GM21381 (cell line): ENCODE results near the gene TMEM72.
"Not testable (repeated sequence)": the region's sequence is repeated elsewhere in the genome, so short reads cannot be mapped to it uniquely, and the experiment has no call there.

Experiments used
- ATAC-seq: cut with Tn5 transposase; IDR thresholded peaks from one replicate; pipeline ENCODE4 v1.9.1; 2021; ENCODE audit warnings: mild to moderate bottlenecking, moderate library complexity; ENCODE audit not compliant: unreplicated experiment

TMEM72 gene

DNA sequence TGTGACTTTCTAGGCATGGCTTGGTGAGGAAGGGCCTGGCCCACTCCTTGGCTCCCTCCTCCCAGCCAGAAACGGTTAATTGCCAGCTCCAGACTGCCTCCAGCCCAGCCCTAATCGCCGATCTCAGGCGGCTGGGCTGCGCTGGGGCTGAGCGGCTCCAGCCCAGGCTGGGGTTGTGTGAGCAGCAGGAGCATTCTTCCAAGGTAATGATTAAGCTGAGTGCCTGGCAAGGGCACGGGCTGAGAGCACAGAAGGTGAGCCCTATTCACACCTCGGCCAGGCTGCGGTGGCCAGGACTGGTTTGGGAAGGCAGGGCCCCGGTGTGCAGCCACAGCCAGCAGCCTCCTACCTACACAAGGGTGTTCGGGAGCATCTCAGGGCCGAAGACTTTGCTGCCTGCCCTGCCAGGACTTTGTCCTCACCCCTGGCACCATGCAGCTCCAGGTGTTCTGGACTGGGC lies at the start of gene TMEM72:
Gene TMEM72, plus strand, starts transcription at position 257 of the 460 bp plus-strand sequence. Its CDS starts 176 bp downstream, at position 433.
- no peak for ATAC-seq

DNA sequence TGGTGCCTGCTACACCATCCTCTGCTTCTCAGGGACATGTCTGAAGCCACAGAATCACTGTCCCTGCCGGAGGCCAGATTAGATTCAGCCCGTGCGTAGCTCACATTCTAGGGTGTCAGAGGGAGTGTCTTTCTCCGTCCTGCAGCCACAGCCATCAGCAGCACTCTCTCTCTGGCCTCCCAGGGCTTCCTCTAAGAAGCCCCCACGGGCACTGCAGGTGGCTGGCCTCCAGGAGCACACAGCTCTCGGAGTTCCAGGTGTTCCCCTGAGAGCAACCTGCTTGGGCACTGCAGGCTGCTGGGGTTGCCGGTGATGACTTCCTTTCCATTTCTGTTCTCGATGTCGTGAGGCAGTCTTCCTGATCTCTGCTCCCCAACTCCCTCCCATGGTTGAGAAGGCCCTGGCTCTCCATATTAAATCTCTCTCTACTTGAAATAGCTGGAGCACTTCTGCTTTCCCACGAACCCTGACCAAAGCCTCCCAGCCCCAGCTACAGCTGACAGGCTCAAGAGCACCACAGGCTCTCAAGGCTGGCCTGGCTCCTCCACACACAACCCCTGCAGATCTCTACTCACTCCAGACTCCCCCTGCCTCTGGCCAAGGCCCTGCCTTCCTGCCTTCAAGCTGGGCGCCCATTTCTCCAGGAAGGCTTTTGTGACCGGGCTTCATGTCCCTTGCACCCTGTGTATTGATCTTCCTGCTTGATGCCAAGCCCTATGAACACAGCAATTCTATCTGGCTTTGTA lies 49.0 kb upstream of the TMEM72 start:
- ATAC-seq = no peak

DNA sequence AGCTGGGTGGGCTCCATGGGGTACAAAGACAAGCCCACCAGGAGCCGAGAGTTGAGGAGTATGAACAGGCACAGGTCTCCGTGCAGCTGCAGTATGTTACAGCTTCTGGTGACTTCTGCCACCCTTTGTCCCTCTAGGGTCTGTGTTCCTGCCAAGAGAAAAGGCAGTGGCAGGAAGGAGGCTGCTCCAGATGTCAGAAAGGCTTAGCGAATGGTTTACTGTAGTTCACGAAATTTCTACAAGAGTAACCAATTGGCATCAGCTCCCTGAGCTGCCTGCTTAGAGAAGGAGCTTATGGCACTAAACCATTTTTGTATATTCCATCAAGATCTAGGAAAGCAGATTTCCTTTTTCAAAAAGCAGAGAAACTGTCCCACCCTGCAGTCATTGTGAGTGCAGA lies 48.2 kb upstream of the TMEM72 start:
- ATAC-seq = no peak

DNA sequence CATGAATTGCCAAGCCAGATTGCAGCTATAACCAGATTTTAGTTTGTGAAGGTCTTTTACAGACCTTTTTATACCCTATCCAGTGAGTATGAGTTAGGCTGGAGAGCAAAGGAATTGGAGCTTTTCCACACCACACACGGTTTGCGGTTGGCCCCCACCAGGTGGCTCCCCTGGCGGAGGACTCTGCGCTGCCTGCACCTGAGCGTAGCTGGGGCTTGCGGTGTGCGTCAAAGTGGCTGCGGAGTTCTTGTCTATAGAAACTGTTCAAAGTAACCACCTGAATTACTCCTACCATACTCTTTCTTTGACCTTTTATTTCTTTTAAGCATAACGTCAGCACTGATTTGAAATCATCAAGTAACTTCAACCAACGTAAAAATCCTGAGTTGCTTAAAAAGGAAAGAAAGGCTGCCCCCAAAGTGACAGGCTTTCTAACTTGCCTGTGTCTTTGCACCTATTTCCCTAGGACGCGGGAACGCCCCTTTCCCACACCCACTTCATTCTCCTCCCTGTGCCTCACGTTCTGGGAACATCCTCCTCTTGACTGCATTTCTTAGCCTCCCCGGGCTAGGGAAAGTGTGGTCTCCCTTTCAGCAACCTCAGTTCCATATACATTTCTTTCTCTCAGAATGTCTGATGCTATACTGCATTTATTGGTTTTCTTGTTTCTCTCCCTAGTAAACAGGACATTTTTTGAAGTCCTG lies 47.6 kb upstream of the TMEM72 start:
- ATAC-seq = no peak

DNA sequence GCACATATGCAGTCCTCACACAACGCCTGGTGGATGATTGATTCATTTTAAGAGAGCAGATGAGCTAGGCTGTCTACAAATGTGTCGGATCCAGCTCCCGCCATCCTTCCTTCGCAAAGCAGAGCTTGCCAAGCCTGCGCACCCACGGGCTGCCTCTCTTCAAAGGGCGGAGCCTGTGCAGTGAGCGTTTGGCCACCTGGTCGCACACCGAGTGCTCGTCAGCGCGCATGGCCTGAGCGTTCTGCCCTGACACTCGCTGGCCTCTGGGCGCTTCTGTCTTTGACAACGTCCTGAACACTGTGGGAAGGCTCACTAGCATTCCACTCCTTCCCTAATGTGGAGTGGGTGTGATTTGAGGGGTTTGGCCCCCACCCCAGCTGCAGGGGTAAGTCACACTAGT lies 47.1 kb upstream of the TMEM72 start:
- ATAC-seq = no peak

DNA sequence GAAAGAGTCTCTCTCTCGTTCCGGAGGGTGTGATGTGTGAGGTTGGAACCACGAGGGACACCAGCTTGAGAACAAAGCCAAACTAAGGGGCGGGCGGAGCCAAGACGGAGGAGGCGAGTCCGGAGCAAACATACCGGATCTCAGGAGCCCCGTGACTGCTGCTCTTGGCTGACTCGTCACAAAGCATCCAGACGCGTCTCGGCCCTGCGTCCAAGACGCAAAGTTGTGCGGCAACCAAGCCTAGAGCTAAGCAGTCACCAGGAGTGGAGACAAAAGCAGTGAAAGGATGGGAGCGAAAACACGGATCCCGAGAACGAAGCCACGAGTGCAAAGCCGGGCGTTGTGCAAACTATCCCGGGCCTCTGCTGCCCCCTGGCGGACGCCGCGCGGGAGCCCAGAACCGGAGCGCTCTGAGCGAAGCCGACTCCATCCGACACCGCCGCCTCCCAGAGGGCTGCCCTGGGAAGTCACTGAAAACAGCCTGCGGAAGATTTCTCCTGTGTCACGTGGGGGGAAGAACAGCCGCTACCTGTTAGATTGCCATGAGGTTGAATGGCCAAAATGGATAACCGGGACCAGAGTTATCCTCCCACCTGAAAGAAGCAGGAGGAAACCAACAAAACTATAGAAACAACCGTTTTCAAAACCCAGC lies 46.4 kb upstream of the TMEM72 start:
- ATAC-seq = peak; percentile 91

DNA sequence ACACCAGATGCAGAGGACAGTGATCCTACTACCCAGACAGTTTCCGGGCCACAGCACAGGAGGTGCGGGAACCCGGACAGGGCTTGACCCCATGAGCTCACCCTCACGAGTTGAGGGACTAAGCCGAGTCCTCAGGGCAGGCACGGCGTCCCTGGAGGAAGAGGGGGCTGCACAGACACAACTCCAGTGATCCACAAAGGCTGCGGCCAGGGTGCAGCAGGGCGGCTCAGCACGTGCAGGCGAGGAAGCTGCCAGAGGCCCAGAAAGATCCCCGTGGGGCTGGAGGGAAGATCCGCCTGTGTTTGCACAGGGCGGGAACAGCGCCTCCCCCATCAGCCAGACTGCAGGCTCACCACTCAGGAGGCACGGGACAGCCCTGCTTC lies 45.9 kb upstream of the TMEM72 start:
- no peak for ATAC-seq

DNA sequence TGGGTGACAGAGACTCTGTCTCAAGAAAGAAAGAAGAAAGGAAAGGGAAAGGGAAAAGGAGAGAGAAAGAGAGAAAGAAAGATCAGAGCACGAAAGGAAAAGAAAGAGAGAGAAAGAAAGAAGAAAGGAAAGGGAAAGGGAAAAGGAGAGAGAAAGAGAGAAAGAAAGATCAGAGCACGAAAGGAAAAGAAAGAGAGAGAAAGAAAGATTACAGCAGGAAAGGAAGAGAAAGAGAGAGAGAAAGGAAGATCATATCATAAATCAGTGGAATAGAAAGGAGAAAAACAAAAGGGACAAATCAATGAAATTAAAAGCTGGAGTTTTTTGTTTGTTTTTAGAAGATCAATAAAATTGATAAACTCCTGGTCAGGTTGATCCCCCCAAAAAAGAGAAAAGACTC lies 44.8 kb upstream of the TMEM72 start:
- ATAC-seq = not testable (repeated sequence)

DNA sequence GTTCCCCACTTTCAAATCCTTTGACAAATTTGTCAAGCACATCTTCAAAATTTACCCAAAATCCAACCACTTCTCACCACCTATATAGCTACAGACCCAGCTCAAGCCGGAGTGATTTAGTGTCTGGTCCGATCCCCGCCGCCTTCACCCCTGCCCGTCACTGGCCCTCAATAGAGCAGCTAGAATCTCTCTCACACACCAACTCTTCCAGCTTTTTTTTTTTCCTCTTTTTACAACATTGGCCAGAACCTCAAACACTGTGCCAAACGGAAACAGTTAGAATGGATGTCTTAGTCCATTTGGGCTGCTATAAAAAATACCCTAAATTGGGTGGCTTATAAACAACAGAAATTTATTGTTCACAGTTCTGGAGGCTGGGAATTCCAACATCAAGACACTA lies 41.1 kb upstream of the TMEM72 start:
- ATAC-seq = no peak

DNA sequence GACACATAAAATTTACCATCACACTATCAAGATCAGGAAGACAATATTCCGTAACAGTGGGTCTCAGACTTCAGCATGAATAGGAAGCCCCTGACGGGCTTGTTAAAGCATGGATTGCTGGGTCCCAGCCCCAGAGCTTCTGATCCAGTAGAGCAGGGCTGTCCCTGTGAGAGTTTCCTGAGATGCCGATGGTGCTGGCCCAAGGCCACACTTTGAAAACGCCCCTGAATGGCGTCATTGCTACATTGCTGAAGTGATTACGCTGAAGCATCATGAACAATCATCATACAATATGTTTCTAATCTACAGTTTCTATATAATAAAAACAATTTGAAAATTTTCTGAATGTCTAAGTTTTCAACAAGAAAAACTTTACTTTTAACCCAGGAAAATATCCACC lies 38.0 kb upstream of the TMEM72 start:
- ATAC-seq = no peak

DNA sequence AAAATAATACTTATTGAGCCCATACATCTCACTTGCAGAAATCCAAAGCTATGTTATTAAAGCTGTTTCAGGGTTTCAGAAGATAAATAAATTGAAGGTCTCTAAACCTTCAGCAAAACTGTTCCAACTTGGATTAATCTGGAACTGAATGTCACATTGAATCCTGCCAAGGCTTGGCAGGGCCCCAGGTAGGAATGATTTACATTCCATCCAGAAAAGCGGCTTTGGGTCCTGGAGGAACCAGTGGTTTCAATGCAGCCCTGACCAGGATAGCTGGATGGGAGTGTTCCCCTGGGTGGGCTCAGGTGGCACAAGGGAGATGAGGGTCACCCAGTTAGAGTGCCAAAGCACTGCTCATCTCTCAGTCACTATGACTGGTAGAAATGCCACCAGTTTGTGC lies 37.0 kb upstream of the TMEM72 start:
- ATAC-seq = no peak

DNA sequence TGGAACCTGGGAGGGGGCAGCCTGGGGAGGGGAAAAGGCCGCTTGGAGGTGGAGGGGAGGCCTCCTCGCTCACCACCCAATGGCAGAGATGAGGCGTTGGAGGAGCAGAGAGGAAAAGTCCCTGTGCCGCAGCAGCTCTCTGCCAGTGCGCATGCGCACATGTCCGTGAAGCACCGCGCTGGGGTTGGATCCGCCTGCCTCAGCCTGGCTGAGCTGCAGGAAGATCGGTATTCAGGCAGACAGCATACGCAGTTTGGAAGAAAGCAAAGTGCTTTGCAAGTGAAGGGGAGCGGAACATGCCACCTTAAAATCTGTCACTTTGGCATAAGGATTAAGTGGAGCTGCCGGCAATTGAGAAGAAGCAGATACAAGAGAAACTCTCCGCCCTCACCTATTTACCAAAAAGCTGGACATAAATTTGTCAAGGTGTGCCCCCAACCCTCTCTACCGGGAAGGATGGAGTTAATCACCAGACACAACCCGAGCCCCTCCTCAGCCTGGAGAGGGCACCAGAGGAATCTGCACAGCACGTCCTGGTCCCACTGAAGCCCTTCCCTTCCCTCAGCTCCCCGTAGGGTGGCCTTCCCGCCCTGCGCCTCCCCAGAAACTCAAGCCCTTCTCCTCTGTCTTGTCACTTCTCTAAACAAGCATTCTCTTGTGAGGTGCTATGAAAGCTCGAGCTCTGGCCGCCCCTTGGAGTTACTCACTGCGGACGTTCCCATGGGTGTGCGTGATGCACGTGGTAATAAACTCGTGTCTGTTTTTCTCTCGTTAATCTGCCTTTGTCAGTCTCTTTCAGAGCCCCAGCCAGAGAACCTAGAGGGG lies 32.2 kb upstream of the TMEM72 start:
- ATAC-seq = peak; percentile 80

DNA sequence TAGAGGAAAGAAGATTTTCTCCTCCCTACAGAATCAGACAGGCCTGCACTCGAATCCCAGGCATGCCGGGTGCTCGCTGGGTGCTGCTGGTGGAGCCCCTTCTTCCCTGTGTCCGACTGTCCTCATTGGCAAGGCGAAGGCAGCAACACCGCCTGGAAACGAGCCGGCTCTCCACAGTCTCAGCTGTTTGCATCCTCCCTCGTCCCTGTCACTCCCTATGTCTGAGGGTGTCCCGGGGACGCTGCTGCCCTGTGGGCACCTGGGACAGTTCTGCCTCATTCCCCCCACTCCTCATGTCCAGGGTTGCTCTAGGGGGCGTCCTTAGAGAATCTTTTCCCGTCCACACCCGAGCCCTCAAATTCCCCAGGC lies 31.6 kb upstream of the TMEM72 start:
- ATAC-seq = no peak

DNA sequence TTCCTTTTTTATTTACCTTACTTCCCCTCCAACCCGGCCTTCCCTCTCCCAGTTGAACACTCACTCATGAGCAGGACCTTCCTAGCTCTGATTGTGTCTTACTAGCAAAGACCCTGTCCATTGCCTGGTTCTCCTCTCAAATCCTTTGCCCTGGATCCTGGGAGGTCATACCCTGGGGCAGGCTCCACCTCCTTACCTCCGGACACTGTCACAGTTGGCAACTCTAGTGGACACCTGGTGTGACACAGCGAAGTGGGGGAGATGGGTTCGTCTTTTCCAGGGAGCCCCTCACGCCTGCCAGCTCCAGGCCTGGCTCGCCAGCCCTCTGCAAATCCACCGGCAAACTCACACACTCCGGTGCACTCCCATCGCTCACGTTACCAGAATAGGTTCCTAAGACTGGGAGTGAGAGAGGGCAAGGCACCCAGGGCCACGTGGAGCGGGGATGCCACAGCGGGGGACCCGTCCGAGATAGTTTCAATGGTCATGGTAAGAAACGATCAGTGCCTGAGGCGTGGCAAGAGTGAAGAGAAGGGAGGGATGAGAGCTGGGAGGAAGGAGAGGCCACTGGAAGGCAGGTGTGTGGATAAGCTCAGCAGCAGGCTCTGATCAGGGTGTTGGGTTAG lies 30.9 kb upstream of the TMEM72 start:
- ATAC-seq = no peak

DNA sequence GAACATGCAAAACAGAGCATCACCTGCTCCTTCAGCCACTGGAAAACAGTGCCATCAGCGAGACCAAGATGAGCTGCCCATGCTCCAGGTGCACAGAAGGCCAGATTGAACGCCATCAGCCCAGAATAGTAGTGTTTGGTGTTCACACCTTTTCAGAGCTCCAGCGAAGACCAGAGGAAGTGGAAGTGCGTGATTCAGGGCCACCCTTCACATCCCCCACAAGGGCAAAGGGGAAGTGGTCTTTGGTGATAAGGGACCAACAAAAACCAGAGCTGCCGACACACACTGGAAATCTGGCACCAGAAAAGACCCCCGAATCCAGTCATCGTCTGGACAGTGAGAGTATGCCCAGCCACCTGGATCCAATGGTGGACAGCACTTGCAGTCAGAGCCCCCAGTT lies 29.5 kb upstream of the TMEM72 start:
- ATAC-seq = no peak

DNA sequence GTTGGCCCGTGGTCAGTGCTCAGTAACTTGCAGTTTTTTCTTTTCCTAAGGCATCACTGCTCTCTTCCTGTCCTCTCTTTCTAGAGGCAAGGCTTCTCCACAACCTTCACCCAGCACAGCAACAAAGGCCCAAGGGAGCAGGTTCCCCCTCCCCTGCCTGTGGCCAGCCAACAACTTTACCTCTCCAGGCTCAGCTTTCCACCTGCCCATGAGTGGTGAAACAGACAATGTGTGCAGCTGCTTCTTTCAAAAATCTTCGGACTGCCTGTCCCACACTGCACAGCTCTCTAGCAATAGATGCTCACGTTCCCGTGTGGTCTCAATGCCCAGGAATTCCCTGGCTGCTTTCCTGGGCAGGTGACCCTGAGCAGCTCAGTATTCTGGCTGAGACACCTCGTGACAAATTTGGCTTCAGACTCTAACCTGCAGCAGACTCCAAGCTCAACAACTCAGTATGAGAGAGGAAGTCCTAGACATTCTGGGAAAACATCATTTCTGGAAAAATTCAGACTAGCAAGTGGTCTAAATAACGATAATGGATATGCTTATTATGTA lies 28.9 kb upstream of the TMEM72 start:
- ATAC-seq = no peak

DNA sequence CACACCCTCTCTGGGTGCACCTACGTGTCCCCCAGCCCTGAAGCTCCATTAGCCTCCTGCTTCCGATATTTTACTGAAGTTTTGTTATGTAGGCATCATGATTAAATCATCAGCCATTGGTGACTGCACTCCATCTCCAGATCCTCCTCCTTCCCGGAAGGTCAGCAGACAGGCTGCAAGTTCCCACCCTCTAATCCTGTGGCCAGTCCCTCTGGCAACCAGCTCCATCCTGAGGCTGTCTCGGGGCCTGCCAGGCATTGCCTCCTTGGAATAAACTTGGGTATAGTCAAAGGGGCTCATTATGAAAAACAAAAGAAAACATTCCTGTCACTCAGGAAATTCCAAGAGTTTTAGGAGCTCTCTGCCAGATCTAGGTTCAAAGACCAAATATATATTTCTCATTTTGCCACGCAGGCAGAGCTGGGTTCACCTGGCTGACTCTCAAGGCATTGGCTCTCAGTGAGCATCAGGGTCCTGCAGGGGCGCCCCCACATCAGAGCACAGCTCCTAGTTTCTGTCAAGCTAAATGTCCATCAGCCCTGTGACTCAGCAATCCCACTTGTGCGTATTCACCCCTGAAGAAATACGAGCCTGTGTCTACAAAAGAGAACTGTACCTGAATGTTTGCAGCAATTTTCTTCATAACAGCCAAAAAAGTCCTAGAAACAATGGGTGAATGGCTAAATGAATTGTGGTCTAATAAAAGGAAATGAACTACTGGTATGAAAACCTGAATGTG lies 27.4 kb upstream of the TMEM72 start:
- no peak for ATAC-seq

DNA sequence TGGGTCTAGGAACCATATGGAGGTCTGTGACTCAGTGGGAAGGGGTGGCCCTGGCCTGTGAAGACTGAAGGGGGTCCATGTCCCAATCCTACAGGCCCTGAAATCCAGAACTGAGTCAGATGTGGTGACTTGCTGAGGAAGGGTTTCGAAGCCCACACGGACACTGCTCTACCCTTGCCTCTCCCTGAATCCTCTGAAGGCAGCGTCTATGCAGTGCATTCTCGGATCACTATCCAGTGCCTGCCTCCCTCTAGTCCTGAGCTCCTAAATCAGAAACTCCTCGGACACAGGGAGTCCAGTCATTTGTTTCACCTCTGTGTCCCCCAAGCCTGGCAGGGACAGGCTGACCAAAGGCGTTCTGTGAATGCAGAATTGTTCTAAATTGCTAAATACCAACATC lies 25.4 kb upstream of the TMEM72 start:
- ATAC-seq = no peak

DNA sequence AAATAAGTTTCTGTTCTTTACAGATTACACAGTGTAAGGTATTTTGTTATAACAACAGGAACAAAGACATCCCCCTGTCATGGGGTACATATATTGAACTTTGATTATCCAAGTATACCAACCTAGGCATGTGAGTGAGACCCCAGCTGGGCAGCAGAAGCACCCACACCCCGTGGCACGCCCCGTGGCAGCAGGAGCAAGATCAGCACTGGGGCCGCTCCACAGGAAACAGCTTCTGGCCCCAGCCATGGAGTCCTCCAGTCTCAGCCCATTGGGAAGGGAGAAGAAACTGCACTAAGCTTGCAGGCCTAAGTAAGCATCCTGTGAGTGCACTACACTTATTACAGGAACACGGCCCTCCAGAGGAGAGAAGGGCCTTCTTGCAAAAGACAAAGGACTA lies 24.2 kb upstream of the TMEM72 start:
- no peak for ATAC-seq

DNA sequence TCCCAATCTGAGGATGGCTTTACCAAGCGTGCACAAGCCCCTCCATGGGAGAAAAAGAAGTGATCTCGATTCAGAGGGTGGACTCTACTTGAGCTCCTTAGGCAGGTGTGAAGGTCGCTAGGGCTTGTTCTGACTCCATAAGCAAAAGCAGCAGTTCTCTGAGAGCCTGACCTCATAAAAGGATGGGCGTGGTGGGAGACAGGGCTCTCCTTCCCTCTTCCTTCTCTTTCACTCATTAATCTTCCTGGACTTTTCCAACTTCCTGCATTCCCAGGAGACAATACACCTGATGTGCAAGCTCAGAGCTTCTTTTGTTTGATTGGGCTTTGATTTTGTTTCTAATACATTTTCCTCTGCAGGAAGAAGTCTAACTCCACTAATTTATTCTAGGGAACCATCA lies 22.3 kb upstream of the TMEM72 start:
- no peak for ATAC-seq
